Adrenal gland (tissue), 5 donors: Measurements from ENCODE around the gene DHFR2.

ENCODE experiments used
- CTCF ChIP-seq, 6 experiments: fragments of 450-650 bp in 4 of 6; fragments of 200-600 bp in 2 of 6; sonication (generic) in 1 of 6; IDR thresholded peaks; 1 replicate in 5 of 6; 2 replicates in 1 of 6; pipeline versions ENCODE4 v1.5.1 to v1.8.0; 2016 to 2021; ENCODE audit warnings: antibody characterized with exemption in 6 of 6, mild to moderate bottlenecking in 2 of 6, moderate library complexity in 1 of 6
- POLR2A ChIP-seq, 2 donors: fragments of 450-650 bp; IDR thresholded peaks; one replicate each; pipeline ENCODE4 v1.6.1; 2017; ENCODE audit warnings: antibody characterized with exemption in 2 of 2, mild to moderate bottlenecking in 2 of 2, moderate library complexity in 1 of 2
- donor health status: DM: no; HTN: no; CAD: no.

GRCh38 chr3:94062513-94063404 is at the start of gene DHFR2, which contains the start of gene NSUN3:
- TF ChIP-seq CTCF (IDR thresholded peaks at IDR 0.05) (no peak), POLR2A (IDR thresholded peaks at IDR 0.05) (peak; percentile 37 to 80)
